ENCODE measurements around the gene KCNK4.
"Not testable (repeated sequence)": the region's sequence is repeated elsewhere in the genome, so short reads cannot be mapped to it uniquely, and the experiment has no call there.

Gene KCNK4

DNA sequence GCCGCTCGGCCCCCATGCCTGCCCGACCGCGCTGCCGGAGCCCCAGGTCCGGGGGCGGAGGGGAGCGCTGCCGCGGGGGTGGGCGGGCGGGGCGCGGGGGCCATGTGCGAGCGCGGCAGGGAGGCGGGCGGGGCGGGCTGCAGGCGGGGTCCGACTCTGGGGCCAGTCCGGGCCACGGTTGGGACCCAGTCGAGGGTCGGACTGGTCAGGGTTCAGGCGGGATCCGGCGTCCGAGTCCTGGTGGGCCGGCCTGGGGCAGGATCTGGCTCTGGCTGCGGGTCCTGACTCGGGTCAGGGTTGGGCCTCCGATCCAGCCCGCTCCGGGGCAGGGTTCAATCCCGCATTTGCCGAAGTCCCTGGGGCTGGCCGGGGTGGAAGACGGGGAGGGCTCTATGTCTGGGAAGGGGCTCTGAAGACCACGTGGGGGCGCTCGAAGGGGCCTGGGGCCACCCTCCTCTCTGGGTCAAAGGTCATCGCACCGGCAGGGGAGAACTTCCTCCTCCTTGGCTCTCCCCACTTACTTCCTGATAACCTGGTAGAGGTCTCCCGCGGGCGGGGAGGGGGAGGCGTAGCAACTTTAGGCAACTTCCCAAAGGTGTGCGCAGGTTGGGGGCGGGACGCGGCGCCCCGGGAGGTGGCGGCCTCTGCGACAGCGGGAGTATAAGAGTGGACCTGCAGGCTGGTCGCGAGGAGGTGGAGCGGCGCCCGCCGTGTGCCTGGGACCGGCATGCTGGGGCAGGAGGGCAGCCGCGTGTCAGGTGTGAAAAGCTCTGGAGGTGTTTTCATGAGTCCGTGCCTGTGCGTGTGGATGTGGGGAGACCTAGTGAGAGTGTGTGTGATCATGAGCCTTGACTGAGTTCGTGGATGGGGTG is 14.8 kb downstream of the KCNK4 start:
- peak; percentile 48 to 57 for DNase-seq (ENCODE audit: low read depth in 1 of 2, low spot score in 1 of 2)

DNA sequence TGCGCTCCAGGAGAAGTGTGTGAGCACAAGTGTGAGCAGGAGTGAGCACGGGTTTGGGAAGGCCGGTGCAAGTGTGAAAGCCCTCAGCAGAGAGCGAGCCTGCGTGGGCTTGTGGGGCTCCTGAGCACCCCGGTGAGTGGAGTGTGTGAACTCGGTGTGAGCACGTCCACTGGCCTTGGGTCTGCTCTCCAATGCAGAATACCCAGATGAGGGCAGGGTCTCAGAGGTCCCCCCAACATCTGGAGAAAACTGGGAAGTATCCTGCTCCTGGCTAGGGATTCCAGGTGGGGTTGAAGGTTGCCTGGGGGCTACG is 15.4 kb downstream of the KCNK4 start:
- DNase-seq (ENCODE audit: low read depth in 1 of 2, low spot score in 1 of 2): no peak

DNA sequence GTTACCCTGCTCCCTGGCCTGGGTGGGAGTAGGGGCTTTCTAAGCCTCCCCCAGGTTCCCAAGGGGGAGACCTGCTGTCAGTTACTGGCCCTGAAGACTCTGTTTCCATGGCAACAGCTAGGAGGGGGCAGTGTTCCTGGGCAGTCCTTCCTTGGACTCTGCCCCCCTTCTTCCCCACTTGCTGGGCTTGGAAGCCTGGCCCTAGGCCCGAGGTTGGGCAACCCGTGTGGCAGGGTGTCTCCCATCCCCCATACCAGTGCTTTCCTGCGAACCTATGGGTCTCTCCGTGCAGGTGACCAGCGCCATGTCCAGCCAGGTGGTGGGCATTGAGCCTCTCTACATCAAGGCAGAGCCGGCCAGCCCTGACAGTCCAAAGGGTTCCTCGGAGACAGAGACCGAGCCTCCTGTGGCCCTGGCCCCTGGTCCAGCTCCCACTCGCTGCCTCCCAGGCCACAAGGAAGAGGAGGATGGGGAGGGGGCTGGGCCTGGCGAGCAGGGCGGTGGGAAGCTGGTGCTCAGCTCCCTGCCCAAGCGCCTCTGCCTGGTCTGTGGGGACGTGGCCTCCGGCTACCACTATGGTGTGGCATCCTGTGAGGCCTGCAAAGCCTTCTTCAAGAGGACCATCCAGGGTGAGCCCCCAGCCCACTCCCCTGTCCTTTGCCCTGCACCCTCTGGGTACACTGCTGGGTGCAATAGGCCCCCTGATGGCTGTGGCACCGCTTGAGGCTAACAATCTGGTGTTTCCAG is 15.9 kb downstream of the KCNK4 start:
- no peak for DNase-seq (ENCODE audit: low read depth in 1 of 2, low spot score in 1 of 2)

DNA sequence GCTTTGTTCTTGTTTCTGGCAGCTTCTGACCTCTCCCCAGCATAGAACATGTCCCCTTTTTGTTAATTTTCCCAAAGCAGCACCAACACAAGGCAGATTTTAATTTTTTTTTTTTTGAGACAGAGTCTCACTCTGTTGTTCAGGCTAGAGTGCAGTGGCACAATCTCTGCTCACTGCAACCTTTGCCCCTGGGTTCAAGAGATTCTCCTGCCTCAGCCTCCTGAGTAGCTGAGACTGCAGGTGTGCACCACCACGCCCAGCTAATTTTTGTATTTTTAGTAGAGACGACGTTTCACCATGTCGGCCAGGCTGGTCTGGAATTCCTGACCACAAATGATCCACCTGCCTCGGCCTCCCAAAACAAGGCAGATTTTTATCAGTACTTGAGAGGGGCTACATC is 16.7 kb downstream of the KCNK4 start:
- not testable (repeated sequence) for DNase-seq (ENCODE audit: low read depth in 1 of 2, low spot score in 1 of 2)

DNA sequence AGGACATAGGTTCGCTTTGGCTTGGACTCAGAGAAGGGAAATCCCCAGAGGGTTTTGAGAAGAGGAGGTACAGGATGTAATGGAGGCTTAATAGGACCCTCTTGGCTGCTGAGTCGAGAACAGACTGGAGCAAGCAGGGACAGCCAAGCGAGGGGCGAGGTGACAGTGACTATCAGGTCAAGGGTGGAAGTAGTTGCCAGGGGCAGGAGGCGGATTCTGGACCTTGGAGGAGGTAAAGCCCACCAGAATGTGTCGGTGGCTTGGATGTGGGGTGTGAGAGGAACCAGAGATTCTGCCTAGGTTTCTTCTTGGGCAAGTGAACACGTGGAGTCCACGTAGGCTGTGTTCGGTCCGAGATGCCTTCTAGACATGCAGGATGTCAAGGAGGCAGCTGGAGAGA is 21.8 kb downstream of the KCNK4 start:
- DNase-seq (ENCODE audit: low read depth in 1 of 2, low spot score in 1 of 2): no peak

DNA sequence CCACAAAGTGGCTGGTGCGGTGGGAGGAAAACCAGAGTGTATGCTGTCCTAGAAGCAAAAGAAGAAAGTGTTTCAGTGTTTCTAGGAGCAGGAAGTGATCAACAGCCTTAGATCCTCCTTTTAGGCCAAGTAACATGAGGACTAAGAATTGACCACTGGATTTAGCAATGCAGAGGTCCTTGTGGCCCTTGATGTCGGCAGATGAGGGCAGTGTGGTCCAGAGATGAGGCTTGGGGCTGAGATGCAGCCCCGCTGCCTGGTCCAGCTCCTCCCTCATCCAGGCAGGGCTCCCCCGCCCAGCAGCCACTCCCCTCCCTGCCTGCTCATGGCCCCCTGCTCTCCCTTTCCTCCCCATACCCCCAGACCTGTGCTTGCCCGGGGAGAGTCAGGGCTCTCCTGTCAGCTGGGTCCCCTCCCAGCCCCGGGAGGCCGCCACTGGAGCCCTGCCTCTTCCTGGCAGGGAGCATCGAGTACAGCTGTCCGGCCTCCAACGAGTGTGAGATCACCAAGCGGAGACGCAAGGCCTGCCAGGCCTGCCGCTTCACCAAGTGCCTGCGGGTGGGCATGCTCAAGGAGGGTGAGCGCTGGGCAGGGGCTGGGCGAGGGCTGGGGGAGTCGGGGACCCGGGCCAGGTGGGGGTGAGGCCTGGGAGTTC is 22.5 kb downstream of the KCNK4 start:
- DNase-seq (ENCODE audit: low read depth in 1 of 2, low spot score in 1 of 2): no peak

DNA sequence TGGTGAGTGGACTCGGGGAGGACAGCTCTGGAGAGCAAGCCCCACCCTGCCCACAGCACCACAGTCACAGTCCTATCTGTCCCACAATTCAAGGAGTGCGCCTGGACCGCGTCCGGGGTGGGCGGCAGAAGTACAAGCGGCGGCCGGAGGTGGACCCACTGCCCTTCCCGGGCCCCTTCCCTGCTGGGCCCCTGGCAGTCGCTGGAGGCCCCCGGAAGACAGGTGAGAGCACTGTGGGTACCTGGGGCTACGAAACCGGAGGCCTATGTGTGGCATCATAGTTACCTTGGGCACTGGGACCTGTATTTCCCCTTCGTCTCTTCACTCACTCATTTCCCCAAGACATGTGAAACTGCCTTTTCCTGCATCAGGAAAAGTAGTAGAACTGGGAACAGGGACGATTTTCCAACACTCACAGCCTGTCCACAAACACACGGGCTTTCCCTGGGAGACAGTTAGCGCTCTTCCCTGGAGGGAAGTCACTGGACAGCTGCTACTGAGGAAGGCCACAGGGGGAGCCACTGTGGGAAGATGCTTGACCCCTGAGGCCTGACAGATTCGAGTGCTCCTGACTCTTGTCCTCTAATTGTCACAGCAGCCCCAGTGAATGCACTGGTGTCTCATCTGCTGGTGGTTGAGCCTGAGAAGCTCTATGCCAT is 23.2 kb downstream of the KCNK4 start:
- DNase-seq (ENCODE audit: low read depth in 1 of 2, low spot score in 1 of 2): no peak

DNA sequence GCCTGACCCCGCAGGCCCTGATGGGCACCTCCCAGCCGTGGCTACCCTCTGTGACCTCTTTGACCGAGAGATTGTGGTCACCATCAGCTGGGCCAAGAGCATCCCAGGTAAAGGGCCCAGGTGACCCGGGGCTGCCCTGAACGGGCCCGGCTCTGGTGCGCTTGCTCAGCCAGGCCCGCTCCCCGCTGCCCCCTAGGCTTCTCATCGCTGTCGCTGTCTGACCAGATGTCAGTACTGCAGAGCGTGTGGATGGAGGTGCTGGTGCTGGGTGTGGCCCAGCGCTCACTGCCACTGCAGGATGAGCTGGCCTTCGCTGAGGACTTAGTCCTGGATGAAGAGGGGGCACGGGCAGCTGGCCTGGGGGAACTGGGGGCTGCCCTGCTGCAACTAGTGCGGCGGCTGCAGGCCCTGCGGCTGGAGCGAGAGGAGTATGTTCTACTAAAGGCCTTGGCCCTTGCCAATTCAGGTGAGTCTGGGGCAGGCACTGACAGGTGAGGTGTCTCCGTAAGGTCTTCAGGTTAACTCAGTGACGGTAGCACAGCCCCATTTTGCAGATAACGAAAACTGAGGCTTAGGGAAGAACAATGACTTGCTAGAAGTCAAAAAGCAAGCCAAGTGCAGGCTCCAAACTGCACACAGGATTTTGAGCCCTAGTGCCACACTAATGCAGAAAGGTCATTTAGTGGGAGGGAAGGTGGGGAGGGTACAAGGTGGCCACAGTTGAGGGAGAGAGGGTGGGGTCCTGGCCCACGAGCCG is 23.9 kb downstream of the KCNK4 start:
- no peak for DNase-seq (ENCODE audit: low read depth in 1 of 2, low spot score in 1 of 2)

DNA sequence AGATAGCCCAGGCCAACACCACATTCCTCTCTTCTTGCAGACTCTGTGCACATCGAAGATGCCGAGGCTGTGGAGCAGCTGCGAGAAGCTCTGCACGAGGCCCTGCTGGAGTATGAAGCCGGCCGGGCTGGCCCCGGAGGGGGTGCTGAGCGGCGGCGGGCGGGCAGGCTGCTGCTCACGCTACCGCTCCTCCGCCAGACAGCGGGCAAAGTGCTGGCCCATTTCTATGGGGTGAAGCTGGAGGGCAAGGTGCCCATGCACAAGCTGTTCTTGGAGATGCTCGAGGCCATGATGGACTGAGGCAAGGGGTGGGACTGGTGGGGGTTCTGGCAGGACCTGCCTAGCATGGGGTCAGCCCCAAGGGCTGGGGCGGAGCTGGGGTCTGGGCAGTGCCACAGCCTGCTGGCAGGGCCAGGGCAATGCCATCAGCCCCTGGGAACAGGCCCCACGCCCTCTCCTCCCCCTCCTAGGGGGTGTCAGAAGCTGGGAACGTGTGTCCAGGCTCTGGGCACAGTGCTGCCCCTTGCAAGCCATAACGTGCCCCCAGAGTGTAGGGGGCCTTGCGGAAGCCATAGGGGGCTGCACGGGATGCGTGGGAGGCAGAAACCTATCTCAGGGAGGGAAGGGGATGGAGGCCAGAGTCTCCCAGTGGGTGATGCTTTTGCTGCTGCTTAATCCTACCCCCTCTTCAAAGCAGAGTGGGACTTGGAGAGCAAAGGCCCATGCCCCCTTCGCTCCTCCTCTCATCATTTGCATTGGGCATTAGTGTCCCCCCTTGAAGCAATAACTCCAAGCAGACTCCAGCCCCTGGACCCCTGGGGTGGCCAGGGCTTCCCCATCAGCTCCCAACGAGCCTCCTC is 24.8 kb downstream of the KCNK4 start:
- DNase-seq (ENCODE audit: low read depth in 1 of 2, low spot score in 1 of 2): not testable (repeated sequence)

DNA sequence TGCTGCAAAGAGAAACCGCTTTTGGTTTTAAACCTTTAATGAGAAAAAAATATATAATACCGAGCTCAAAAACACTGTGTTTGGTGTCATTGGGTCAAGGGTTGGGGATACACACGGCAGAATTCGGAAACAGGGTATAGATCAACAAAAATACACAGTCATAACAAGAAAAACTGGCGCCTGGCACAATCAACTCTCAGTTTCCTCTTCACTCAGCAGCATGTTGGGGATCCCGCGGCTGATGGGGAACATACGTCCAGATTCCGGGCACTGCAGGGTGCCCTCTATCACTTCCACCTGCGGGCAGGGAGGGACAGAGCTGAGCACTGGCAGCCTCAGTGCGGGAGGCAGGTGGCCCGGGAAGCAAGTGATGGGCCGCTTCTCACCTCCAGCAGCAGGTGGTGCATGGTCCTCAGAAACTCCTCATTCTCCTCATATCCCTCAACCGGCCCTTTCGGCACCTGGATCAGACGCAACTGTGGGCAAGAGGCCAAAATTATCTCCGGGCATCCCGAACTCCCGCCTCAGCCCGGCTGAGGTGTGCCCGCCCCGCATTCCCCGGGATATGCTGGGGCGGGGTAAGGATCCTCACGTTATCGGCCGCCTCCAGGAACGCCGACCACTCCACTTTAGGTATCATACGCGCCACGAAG is 25.7 kb downstream of the KCNK4 start:
- no peak for DNase-seq (ENCODE audit: low read depth in 1 of 2, low spot score in 1 of 2)

DNA sequence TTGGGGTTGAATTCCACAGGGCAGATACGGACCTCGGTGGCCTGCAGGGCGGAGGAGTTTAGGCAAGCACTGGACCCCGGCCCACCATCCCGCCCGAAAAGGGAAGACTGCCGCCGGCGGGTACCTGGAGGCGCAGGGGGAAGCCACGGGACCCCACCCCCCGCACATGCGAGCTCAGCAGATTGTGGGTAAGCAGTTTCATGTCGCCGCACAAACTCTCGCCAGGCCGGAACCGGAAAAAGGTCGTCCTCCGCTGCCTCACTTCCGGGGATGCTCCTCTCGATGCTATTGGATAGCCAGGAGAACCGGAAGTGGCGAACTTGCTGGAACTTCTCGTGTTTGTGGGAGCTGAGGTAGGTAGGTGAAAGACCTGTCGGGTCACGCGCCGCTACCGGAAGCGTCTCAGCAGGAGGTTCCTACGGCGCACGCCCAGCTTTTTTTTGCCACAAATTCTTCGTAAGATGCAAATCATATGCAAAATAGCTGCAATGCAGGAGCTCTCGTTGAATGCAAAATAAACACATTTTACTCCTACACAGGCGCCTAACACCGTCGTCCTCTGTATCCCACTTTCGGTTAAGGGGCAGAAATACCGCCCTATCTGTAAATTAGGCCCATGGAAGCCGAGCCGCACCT is 26.3 kb downstream of the KCNK4 start, which contains the start of gene TRMT112:
Gene TRMT112, minus strand, starts transcription at position 235 of the 636 bp plus-strand sequence. Its CDS starts 33 bp downstream, at position 202.
- DNase-seq (ENCODE audit: low read depth in 1 of 2, low spot score in 1 of 2): peak; percentile 80 to 90

DNA sequence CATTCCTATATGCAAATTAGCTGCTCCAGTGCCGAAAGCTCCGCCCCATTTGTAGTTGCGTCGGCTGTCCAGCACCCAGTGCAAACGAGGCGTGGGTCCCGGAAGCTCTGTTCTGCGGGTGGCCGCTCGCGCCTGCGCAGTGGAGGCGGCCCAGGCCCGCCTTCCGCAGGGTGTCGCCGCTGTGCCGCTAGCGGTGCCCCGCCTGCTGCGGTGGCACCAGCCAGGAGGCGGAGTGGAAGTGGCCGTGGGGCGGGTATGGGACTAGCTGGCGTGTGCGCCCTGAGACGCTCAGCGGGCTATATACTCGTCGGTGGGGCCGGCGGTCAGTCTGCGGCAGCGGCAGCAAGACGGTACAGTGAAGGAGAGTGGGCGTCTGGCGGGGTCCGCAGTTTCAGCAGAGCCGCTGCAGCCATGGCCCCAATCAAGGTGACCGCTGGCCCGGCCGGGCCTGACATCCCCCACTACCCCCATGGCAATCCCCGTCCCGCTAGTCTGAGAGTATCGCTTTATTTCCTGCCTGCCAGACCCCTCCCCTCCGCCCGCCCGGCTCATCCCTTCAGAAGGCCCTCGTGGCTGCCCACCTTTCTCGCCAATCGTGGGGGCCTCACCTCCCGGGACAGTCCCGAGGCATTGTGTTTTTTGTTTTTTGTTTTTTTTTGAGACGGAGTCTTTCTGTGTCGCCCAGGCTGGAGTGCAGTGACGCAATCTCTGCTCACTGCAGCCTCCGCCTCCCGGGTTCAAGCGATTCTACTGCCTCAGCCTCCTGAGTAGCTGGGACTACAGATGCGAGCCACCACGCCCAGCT is 27.1 kb downstream of the KCNK4 start, which contains the start of gene PRDX5:
Gene PRDX5, plus strand, starts transcription at position 161 of the 805 bp plus-strand sequence. Its CDS starts 95 bp downstream, at position 256.
- peak; percentile 87 to 89 for DNase-seq (ENCODE audit: low read depth in 1 of 2, low spot score in 1 of 2)

DNA sequence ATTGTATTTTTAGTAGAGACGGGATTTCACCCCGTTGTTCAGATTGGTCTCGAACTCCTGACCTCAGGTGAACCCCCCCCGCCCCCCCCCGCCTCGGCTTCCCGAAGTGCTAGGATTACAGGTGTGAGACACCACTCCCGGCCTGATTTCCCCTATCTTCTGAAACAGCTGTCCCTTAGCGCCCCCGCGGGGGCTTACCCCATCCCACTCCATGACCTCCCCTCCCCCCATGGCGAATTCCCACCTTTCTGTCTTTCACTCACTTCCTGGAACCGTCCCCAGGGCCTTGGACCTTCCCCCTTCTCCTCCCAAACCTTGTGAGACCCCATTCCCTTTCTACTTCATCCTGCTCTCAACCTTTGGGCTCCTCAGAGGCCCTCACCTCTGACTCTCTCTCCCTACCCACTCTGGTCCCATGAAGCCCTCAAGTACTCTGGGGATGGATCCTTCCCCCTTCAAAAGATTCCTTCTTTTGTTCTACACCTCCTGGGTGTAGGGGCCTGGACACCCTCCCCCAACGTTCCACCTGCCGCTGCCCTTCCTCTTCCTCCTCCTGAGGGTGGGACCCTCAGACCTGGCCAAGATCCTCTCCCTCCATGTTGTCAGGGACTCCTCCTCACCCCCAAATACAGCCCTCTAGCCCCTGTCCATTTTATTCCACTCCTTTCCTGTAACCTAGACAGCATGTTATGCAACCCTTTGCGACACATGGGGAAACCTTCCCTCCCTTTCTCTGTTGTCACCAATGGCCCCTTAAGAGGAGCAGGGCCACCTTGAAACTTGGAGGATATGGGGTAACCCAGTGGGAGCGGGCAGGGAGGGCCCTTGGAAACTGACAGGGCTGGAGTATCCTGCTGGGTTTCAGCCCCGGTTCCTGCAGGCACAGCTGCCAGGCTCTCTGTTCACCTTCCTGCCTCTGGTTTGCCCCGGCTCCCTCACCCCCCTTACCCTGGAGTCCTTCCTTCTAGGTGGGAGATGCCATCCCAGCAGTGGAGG is 28.0 kb downstream of the KCNK4 start:
- no peak for DNase-seq (ENCODE audit: low read depth in 1 of 2, low spot score in 1 of 2)

DNA sequence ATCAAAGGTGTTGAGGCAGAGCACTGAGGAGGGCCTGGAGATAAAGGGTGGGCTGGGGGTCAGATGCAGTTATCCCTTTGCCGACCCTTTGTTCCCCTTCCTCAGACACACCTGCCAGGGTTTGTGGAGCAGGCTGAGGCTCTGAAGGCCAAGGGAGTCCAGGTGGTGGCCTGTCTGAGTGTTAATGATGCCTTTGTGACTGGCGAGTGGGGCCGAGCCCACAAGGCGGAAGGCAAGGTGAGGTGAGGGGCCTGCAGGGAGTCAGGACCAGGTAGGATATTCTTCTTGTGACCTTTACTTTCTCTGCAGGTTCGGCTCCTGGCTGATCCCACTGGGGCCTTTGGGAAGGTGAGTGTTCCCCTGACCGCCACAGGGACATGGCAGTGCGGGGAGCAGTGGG is 29.5 kb downstream of the KCNK4 start:
- DNase-seq (ENCODE audit: low read depth in 1 of 2, low spot score in 1 of 2): no peak

DNA sequence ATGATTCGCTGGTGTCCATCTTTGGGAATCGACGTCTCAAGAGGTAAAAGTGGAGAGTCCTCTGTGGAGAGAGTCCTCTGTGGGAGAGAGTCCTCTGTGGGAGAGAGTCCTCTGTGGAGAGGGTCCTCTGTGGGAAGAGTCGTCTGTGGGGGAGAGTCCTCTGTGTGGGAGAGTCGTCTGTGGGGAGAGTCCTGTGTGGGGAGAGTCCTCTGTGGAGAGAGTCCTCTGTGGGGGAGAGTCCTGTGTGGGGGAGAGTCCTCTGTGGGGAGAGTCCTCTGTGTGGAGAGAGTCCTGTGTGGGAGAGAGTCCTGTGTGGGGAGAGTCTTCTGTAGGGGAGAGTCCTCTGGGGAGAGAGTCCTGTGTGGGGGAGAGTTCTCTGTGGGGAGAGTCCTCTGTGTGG is 29.9 kb downstream of the KCNK4 start:
- no peak for DNase-seq (ENCODE audit: low read depth in 1 of 2, low spot score in 1 of 2)

DNA sequence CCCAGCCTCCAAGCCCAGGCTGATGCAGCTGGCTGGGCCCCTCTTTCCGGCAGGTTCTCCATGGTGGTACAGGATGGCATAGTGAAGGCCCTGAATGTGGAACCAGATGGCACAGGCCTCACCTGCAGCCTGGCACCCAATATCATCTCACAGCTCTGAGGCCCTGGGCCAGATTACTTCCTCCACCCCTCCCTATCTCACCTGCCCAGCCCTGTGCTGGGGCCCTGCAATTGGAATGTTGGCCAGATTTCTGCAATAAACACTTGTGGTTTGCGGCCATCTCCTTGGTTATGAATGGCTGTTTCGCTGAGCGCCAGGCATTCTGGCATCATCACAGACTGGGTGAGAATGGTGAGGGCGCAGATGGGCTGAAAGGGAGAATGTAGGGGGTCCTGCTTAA is 30.4 kb downstream of the KCNK4 start:
- DNase-seq (ENCODE audit: low read depth in 1 of 2, low spot score in 1 of 2): no peak

DNA sequence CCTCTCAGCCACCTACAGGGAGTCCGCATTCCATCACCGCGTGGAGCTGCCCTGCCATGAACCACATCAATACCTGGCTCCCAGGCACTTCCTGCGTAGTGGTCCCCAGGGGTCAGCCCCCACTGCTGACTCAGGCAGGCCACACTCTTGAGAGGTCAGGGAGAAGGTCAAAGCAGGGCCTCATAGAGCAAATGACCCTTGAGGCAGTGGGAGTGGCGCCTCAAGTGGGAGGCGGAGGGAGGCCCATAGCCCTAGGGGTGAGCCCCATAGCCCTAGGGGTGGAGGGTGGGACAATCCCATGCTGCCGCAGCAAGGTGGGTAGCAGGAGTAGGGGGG is 31.8 kb downstream of the KCNK4 start:
- DNase-seq (ENCODE audit: low read depth in 1 of 2, low spot score in 1 of 2): no peak
